GM13976 (cell line): ENCODE data around the gene BABAM2.

Source experiments
- DNase-seq: peaks from one replicate; pipeline ENCODE4 v3.0.0; 2012; ENCODE audit warnings: low spot score
- in situ Hi-C: fragments of 300-500 bp; cut with MboI; formaldehyde crosslinking; loops from one replicate; pipeline ENCODE4 v1.12.0; 2022; ENCODE audit warnings: low sequenced_read_pairs, mixed read lengths, inconsistent platforms; ENCODE audit not compliant: unreplicated experiment
- TF ChIP-seq, protein P1 (sequence below): IDR thresholded peaks from 2 replicates; pipeline ENCODE4 v1.5.1; 2012; ENCODE audit warnings: borderline replicate concordance, mild to moderate bottlenecking; ENCODE audit not compliant: insufficient read depth; ENCODE audit errors: extremely low read depth, missing control alignments, control extremely low read depth

BABAM2 gene

DNA sequence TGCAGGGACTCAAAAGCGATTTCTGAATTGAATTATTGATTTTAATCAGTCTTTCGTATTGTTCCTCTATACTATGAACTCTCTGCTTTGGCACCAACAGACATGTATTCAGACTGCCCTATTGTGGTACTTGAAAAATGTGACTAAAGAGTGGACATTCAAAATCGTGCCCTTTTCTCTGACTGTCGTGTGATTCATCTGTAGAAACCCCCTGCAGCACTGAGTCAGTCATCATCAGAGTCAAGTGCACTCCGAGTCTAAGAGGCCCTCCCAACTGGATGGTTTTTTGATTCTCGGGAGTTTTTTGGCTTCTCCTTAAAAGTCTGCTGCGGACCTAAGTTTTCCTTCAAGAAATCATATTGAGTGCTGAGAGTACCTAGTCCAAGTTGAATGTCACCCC, 405.7 kb downstream of the BABAM2 start:
- no peak for DNase-seq
- in situ Hi-C loops, result no loop called here
- TF ChIP-seq, protein P1, sequence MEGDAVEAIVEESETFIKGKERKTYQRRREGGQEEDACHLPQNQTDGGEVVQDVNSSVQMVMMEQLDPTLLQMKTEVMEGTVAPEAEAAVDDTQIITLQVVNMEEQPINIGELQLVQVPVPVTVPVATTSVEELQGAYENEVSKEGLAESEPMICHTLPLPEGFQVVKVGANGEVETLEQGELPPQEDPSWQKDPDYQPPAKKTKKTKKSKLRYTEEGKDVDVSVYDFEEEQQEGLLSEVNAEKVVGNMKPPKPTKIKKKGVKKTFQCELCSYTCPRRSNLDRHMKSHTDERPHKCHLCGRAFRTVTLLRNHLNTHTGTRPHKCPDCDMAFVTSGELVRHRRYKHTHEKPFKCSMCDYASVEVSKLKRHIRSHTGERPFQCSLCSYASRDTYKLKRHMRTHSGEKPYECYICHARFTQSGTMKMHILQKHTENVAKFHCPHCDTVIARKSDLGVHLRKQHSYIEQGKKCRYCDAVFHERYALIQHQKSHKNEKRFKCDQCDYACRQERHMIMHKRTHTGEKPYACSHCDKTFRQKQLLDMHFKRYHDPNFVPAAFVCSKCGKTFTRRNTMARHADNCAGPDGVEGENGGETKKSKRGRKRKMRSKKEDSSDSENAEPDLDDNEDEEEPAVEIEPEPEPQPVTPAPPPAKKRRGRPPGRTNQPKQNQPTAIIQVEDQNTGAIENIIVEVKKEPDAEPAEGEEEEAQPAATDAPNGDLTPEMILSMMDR, result no peak

DNA sequence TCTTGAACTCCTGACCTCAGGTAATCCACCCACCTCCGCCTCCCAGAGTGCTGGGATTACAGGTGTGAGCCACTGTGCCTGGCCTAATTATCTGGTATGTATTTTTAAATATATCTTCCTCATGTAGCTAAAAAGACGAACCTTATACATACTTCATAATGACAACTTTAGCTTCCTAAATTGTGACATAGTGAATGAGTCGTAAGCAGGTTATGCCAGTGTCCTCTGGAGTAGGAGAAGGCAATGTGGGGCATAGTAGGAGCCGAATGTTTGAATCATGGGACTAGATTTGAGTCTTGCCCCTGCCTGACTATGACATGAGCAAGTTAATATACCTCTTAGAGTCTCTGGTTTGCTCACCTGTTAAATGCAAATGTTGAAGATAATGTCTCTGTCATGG, 406.4 kb downstream of the BABAM2 start:
- DNase-seq, result no peak
- TF ChIP-seq, protein P1, result no peak
- in situ Hi-C loops, result no loop called here

DNA sequence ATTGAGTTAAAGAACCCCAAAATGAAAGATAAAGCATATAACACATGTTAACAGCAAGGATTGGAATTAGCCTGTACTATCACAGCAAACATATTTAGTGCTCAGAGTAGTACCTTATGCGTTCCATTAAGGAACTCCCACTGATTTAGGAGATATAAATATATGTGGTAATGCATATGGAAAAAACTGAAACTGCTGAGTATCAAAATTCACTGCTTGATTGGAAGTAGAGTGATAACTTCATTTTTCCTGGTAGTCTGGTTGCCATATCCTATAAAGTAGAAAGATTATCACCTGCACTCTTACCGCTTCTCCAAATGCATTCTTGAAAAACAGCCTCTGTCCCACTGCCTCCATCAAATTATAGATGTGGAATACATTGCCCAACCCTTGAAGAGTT, 407.0 kb downstream of the BABAM2 start:
- TF ChIP-seq, protein P1, result no peak
- no peak for DNase-seq
- in situ Hi-C loops, result no loop called here

DNA sequence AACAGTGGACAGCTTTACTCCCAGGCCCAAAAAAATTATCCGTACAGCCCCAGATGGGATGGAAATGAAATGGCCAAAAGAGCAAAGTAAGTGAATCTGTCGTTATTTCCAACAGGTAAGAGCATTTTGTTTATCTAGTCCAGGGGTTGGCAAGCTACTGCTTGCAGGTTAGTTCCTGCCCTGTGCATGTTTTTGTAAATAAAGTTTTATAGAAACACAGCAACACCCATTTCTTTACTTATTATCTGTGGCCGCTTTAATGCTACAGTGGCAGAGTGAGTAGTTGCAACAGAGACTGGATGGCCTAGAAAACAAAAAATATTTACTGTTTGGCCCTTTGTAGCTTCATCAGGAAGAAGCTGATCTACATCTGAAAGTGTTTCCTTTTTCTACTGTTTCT, 407.9 kb downstream of the BABAM2 start:
- TF ChIP-seq, protein P1, result no peak
- no peak for DNase-seq
- in situ Hi-C loops, result no loop called here

DNA sequence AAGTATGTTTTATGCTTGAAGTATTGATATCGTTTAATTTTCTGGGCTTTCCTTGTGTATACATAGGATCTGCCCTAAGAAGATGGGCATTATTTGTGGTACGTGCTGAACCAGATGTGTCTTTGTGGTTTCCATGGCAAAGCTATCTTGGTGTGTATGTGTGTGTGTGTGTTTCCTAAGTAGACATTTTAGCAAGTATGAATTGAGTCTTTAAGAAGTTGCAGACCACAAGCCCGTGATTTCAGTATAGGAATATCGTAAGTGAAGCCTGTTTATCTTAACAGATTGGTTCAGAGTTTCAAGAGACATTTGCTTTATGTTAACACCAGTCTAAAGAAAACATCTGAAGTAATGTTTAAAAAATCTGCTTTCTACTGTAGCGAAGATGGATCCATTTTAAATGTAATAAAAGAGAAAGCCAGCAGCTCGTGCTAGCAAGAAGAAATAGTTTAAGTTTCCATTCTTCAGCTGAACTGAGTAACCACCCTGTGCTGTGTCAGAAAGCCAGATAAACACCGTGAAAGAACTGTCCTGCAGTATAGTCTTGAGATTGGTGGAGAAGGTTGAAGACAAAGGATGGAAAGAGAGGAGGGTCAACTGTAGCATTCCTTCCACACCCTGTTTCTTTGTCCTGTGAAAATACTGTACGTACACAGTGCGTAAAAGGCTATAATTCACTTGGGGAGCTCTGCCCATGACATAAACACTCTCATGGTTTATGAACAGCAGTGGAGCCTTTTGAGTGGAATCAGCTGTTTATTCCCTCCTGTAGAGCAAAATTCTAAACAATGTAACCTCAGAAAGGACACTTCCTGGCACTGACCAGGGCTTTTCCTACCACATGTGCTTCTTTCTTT, 410.2 kb downstream of the BABAM2 start:
- no peak for DNase-seq
- in situ Hi-C loops, result no loop called here
- TF ChIP-seq, protein P1, result no peak

DNA sequence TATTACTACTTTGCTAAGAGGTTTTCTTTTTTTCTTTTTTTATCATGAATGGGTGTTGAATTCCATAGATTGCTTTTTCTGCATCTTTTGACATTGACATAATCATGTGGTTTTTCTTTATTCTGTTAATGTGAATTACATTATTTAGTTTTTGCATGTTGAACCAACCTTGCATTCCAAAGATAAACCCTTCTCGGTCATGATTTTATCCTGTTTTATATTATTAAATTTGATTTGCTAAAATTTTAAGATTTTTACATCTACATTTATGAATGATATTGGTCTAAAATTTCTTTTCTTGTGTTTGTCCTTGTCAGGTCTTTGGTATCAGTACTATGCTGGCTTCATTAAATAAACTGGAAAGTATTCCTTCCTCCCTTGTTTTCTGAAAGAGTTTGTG, 414.7 kb downstream of the BABAM2 start:
- in situ Hi-C loops, result no loop called here
- DNase-seq, result no peak
- TF ChIP-seq, protein P1, result no peak

DNA sequence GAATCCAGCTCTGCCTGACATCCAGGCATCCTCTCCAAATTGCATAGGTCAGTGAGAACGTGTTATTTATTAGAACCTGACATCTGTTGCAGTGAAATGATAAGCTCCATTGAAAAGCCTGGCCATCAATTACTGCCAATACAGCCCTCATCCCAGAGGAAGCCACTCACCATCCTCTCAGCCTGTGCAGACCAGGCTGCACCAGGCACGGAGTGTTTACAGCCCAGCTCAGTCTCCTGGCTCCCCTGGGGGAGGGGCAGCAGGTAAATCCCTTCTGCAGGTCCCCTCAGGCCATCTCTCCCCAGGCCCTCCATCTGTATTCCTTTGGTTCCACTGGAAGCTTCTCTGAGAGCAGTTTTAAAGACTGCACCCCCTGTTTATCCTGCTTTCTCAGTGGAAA, 419.6 kb downstream of the BABAM2 start:
- no peak for DNase-seq
- in situ Hi-C loops, result no loop called here
- TF ChIP-seq, protein P1, result no peak
